ENCODE data around the gene CFAP210.

GRCh38 chr2:169644173-169644572 lies 50.0 kb downstream of the CFAP210 start:
- no peak for TF ChIP-seq EZH2 (IDR thresholded peaks at IDR 0.05)
- TF ChIP-seq, protein P1, sequence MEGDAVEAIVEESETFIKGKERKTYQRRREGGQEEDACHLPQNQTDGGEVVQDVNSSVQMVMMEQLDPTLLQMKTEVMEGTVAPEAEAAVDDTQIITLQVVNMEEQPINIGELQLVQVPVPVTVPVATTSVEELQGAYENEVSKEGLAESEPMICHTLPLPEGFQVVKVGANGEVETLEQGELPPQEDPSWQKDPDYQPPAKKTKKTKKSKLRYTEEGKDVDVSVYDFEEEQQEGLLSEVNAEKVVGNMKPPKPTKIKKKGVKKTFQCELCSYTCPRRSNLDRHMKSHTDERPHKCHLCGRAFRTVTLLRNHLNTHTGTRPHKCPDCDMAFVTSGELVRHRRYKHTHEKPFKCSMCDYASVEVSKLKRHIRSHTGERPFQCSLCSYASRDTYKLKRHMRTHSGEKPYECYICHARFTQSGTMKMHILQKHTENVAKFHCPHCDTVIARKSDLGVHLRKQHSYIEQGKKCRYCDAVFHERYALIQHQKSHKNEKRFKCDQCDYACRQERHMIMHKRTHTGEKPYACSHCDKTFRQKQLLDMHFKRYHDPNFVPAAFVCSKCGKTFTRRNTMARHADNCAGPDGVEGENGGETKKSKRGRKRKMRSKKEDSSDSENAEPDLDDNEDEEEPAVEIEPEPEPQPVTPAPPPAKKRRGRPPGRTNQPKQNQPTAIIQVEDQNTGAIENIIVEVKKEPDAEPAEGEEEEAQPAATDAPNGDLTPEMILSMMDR (IDR thresholded peaks at IDR 0.05), result no peak
